ENCODE results near the gene MGA. TPM values are rescaled to one million over a fixed set of nuclear protein-coding genes. Genes with fewer than 3 reads are reported as not detected.
A peak's percentile ranks its signal among the peaks of the same experiment; 100 is the strongest.

The MGA gene
- 21.7 and 74.0 TPM in 2 replicates for total RNA-seq

DNA sequence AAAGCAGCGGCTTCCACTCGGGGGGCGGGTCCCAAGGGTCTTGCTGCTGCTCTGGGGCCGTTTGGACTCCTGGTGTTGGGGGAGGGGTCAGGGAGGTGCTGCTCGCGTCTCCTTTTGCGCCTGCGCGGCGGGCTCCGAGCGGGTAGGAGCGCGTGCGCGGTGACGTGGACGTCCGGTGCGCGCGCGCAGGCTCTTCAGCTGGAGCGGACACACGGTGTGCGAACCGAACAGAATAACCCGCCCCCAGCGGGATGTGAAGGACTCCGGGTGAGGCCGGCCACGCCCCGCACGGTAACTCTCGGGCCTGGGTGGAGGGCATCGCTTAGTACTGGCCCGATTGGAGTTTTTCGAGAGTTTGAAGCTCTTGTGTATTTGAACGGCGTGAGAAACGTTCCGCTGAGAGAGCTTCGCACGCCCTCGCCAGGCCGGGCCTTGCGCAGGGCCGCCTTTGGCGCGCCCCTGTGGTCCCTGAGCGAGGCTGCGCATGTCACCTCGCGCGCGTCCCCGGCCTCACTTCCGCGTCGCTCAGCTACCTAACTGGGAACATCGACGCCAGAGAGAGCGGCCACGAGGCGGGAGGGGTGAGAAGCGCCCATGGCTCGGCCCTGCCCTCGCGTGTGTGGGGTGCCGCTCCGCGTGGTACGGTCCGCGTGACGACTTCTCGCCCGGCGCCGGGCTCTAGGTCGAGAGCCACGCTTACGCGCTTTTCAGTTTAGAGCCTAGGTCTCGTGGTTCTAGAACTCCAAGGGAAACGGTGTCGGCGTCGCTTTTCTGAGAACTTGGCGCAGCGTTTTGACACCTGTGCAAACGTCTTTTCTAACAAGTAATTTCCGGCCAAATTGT, at the start of gene MGA:
TSS of gene MGA (plus strand) at position 171 of the 843 bp plus-strand sequence.
- DNase-seq (ENCODE audit: low read depth), result peak; percentile 72

GRCh38 chr15:41620536-41621199, 39.5 kb upstream of the MGA start:
- DNase-seq (ENCODE audit: low read depth), result no peak

DNA sequence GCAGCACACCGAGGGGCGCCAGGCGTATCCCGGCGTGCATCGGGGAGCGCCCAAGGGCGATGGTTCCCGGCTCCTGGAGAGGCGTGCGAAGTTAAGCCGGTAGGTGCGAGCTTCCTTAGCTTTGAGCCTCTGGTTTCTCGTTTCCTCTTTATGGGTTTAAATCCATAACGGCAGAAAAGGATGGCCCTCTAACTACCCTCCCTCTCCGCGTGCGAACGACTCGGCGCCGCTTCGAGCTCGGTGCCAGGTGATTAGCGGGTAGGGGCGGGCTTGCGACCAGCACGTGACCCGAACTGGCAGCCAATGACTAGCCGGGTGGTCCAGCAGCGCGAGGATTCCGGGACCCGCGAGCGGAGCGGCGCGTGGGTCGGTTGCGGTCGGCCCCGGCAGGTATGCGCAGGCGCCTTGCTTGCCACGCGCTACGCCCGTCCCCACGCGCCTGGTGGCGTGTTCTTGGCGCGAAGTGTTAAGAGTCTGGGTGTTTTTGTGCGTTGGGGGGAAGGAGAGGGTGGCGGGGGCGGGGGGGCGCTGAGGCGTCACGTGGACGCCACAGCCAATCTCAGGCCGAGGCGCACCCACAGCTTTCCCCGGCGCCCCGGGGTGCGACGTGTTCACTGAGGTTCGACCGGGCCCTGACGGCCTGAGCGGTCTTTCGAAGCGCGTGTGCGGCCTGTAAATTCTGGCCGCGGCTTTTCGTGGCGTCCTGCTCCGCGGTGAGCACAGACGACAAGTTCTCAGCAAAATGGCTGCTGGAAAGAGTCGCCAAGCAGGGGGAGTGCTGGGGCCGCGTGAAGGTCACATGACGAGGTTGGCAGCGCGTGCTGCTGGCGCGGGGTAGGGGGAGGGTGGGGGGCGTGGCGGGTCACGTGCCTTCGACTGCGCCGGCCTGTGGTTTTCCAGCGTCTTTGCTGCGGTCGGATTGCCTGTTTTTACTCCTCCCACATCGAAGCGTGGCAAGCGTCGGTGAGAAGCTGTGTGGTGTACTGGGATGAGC, 38.7 kb upstream of the MGA start:
- DNase-seq (ENCODE audit: low read depth), result peak; percentile 58

DNA sequence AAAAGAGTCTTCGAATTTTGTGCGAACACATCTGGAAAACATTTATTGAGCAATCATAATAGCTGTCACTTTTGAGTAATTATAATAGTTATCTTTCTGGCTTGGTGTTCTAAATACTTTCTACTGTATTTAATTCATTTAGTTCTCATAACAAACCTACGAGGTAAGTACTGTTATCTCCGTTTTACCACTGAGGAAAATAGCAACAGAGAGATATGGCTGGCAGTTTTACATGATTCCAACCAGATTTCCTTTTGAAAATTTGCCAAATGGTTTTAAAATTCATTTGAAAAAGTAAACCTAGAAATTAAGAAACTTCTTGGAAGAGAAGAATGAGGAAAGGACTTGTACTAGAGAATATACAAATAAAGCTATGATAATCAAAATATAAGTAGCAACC, 37.3 kb upstream of the MGA start:
- no peak for DNase-seq (ENCODE audit: low read depth)

DNA sequence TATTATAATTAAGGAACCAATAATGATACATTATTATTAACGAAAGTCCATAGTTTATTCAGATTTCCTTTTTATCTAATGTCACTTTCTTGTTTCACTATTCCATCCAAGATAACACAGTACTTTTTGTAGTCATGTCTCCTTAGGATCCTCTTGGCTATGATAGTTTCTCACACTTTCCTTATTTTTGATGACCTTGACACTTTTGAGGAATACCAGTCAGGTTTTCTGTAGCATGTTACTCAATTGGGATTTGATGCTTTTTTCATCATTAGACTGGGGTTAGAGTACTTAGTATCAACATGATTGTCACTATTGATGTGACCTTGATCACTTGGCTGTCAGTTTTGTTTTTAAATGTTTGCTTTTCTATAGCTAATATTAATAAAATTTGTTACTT, 33.0 kb upstream of the MGA start:
- DNase-seq (ENCODE audit: low read depth), result no peak

DNA sequence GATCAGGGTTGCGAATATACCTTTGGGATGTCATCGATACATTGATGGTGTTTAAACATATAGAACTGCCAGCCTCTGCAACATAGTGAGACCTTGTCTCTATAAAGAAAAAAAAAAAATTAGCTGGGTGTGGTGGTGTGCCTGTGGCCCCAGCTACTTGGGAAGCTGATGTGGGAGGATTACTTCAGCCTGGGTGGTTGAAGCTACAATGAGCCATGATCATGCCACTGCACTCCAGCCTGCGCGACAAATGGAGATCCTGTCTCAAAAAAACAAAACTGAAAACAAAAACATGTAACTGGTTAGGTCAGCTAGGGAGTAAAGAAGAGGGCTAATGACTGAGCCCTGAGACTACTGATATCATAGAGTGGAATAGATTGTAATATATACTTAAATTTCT, 30.7 kb upstream of the MGA start:
- no peak for DNase-seq (ENCODE audit: low read depth)

GRCh38 chr15:41629883-41630282, 30.3 kb upstream of the MGA start:
- no peak for DNase-seq (ENCODE audit: low read depth)

DNA sequence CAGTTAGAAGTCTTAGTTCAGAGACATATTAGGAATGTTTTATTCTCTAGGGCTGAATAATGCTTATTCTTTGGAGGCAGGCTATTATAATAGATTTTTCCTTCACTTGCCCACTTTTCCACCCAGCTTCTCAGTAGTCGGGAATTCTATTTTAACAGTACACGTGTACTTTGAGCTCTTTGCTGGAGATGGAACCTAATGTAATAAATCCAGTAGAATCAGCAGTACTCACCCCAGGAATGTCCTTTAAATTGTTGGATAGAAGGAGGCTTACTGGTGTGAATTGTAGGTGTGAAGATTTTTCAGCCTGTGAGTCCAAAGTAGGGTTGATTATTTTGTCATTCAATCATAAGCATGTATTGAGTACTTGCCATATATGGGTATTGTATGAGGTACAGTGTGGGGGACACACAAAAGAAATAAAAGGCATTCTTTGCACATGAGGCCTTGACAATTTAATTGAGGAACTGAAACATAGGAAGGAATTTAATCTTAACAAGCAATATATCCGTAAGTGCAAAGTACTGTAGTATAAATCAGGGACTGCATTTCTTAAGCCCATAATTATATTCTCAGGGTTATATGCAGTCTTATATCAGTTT, 29.5 kb upstream of the MGA start:
- DNase-seq (ENCODE audit: low read depth), result no peak

DNA sequence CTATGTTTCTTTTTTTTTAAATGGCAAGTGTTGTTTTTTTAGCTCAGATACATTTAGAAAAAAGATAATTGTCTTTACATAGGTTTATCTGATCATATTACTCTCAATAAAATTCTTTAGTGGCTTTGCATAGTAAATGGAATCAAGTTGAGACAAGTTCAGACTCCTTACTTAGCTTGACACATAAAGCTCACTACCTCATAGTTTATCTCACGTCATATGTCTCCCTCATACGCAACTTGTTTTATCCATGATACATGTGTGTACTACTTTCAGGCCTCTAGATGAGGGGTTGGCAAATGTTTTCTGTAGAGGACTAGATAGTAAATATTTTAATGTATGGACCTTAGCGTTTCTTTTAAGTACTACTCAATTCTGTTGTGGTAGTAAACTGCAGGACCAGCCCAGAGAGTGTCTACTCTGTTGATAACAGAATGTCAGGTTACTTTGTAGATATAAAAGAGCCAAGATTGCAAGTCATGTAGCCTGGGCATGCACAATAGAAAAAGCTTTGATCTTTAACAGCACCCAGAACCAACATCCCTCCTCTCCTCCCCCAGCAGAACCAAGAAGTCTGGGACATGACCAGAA, 28.2 kb upstream of the MGA start:
- no peak for DNase-seq (ENCODE audit: low read depth)

- DNase-seq (ENCODE audit: low read depth), result no peak
Measured at GRCh38 chr15:41633609-41634008, 26.6 kb upstream of the MGA start.

DNA sequence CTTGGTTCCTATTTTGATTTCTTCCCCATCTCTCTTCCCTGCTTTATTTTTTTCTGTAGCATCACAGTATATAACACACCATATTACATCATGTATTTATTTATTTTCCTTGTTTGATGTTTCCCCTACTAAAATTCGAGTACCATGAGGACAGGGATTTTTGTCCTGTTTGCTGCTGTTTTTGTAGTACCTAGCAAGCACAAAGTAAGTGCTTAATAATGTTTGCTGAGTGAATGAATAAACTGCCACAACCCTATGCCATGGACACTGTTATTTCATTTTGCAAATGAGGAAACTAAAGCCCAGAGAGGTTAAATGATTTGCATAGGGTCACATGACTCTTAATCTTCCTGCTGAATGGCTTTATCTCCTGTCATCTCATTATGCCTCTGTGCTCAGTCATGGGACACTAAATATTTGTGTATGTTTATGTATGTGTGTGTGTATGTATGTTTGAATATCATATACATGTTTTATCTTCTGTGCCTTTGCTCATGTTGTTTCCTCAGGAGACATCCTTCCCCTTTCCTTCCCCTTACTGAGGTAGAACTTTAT, 26.1 kb upstream of the MGA start:
- no peak for DNase-seq (ENCODE audit: low read depth)

GRCh38 chr15:41637086-41637485, 23.1 kb upstream of the MGA start:
- no peak for DNase-seq (ENCODE audit: low read depth)

DNA sequence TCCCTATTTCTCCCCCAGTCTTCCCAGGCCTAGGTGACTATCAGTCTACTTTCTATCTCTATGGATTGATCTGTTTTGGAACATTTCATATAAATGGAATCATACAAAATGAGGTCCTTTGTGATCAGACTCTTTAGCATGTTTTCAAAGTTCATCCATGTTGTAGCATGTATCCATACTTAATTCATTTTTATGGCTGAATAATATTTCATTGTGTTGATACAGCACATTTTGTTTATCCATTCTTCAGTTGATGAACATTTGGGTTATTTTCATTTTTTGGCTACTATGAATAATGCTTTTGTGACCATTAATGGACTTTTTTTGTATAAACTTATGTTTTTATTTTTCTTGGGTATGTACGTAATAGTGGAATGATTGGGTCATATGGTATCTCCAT, 19.2 kb upstream of the MGA start:
- no peak for DNase-seq (ENCODE audit: low read depth)

DNA sequence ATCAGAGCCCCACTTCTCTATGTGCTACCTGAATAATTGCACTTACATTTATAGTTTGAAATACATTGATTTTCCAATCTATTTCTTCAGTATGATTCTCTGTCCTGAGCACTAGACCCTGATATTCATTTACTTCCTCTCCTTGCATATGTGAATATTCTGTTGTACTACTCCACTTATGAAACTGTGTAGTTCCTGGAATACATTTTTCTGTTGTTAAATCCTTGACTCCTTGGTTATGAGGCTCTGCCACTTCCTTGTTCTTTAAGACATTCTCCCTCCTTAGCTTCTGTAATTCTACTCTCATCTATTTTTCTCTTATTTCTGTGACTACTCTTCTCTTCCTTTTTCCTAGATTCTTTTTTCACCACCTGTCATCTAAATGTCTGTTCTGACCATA, 12.9 kb upstream of the MGA start:
- peak; percentile 18 for DNase-seq (ENCODE audit: low read depth)

GRCh38 chr15:41648097-41648496, 12.1 kb upstream of the MGA start:
- peak; percentile 67 for DNase-seq (ENCODE audit: low read depth)

DNA sequence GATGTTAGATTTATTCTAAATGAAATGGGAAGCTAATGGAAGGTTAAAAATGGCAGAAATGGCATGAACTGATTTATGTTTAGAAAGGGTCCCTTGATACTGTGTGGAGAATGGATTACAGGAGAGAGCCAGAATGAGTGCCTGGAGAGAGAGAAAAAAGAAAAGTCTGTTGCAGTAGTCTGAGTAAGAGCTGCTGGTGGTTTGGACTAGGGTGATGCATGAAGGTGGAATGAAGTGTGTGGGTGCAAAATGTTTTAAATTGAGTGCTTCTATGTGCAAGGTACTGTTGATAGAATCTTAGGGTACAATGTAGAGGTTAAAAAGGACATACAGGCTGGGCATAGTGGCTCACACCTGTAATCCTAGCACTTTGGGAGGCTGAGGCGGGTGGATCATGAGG, 11.4 kb upstream of the MGA start:
- peak; percentile 77 for DNase-seq (ENCODE audit: low read depth)

DNA sequence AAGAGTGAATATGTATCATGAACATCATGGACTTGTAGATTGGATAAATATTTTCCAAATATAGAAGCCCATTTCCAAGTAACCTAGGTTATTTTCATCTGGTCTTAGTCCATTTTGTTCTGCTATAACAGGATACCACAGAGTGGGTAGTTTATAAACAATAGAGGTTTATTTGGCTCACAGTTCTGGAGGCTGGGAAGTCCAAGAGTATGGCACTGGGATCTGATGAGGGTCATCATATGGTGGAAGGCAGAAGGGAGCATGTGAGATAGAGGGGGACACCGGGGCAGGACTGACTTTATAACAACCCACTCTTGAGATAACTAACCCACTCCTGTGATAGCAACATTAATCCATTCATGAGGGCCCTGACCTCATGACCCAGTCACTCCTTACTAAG, 9.4 kb upstream of the MGA start:
- DNase-seq (ENCODE audit: low read depth), result no peak

GRCh38 chr15:41651373-41651772, 8.8 kb upstream of the MGA start:
- no peak for DNase-seq (ENCODE audit: low read depth)

GRCh38 chr15:41653760-41654159, 6.4 kb upstream of the MGA start:
- DNase-seq (ENCODE audit: low read depth), result no peak

DNA sequence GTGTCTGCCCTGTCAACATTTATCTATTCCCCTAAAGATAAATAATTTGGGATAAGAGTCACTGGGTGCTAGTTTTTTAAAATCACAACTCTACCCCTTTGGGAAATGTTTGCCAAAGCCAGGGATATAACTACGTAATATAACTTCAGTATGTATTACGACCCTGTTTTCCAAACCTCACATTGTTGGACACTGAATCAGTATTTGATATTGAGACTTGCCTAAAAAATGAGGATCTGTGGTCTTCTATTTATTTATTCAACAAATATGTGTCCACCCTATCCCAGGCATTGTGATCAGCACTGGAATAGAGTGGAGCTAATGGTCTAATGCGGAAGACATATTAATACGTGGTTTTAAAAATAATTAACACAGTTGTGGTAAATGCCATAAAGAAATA, 4.5 kb upstream of the MGA start:
- DNase-seq (ENCODE audit: low read depth), result no peak

DNA sequence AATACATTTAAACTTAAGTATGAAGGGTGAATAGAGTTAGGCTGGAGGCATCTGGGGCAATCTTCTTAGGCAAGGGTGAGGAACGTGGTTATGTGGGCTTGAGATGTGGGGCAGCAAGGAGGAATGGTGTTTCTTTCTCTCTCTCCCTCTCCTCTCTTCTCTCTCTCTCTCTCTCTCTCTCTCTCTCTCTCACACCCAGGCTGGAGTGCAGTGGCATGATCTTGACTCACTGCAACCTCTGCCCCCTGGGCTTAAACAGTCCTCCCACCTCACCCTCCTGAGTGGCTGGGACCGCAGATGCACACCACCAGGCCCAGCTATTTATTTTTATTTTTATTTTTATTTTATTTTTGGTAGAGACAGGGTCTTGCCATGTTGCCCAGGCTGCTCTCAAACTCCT, 4.0 kb upstream of the MGA start:
- DNase-seq (ENCODE audit: low read depth), result peak; percentile 50

All from renal cortical epithelial cell (primary cell).